HepG2 (cell line): ENCODE results near the gene BIRC7. TPM values are rescaled to one million over a fixed set of nuclear protein-coding genes. Genes with fewer than 3 reads are reported as not detected.

ENCODE experiments used
- ATAC-seq: fragments of 200-7000 bp; cut with Tn5 transposase; 3 replicates; pipeline ENCODE4 v1.9.1; 2020; ENCODE audit warnings: mild to moderate bottlenecking, moderate library complexity
- Bru-seq: library from RNA; stranded (reverse); fragments of 400-500 nt; gene quantifications from one replicate; lab custom pipeline; 2021; lab: Mats Ljungman, UMichigan
- BruChase-seq, 2 experiments: library from RNA; stranded (reverse); fragments of 400-500 nt; gene quantifications; one replicate each; lab custom pipeline; 2021; lab: Mats Ljungman, UMichigan
- BruUV-seq: library from RNA; stranded (reverse); fragments of 400-500 nt; replicated peaks from 2 replicates; lab custom pipeline; 2021; lab: Mats Ljungman, UMichigan
- CTCF ChIA-PET: fragments of 300-600 bp; formaldehyde crosslinking; extraction: SDS; loops from one replicate; lab custom pipeline; 2021; ENCODE audit warnings: low total read pairs, inconsistent platforms, low intra/inter-chr PET ratio; lab: Yijun Ruan, JAX
- POLR2A ChIA-PET: fragments of 350-600 bp; sonication (Branson Sonifier 250); formaldehyde crosslinking; loops from one replicate; lab custom pipeline; 2020; ENCODE audit warnings: antibody characterized with exemption, inconsistent platforms; lab: Yijun Ruan, JAX
- DNase-seq: peaks from one replicate; pipeline ENCODE4 v3.0.0-alpha.2; 2015; ENCODE audit warnings: low spot score
- FAIRE-seq: peaks from 3 replicates; lab custom pipeline; 2011; peaks lifted over from hg19 to GRCh38; lab: Jason Lieb, UNC
- H2AFZ ChIP-seq: one replicate; pipeline ENCODE4 v1.6.1; 2011; ENCODE audit warnings: low read length, inconsistent platforms
- H3K27ac ChIP-seq: fragments of 300-600 bp; 3 replicates; pipeline ENCODE4 v1.8.0; 2011; ENCODE audit warnings: mixed run types, mild to moderate bottlenecking, mixed read lengths, low read length, inconsistent platforms; ENCODE audit not compliant: insufficient read depth; ENCODE audit errors: extremely low read length
- H3K27me3 ChIP-seq, 2 experiments: fragments of 200-600 bp in 1 of 2; 2 replicates in 1 of 2; 3 replicates in 1 of 2; pipeline versions ENCODE4 v1.6.0 to v1.8.0; 2011; ENCODE audit warnings: low read length in 2 of 2, mild to moderate bottlenecking in 2 of 2, moderate library complexity in 2 of 2, inconsistent platforms in 1 of 2; ENCODE audit not compliant: insufficient read depth in 2 of 2, control insufficient read depth in 1 of 2
- H3K36me3 ChIP-seq, 2 experiments: fragments of 200-600 bp in 1 of 2; replicated peaks in 1 of 2; 2 replicates in 1 of 2; 3 replicates in 1 of 2; pipeline versions ENCODE4 v1.5.1 to v1.8.0; 2011; ENCODE audit warnings: low read length in 2 of 2, inconsistent platforms in 1 of 2; ENCODE audit not compliant: insufficient read depth in 2 of 2, control insufficient read depth in 1 of 2
- H3K4me1 ChIP-seq: 2 replicates; pipeline ENCODE4 v1.5.1; 2012; ENCODE audit warnings: low read length, inconsistent platforms; ENCODE audit not compliant: insufficient read depth
- H3K4me2 ChIP-seq: 2 replicates; pipeline ENCODE4 v1.6.0; 2011; ENCODE audit warnings: low read depth, low read length, inconsistent platforms
- H3K4me3 ChIP-seq, 3 experiments: fragments of 200-600 bp in 1 of 3; sonication (generic), shearing (Covaris generic) in 1 of 3; replicated peaks in 1 of 3; 2 replicates each; pipeline ENCODE4 v1.5.1; 2011 to 2016; ENCODE audit warnings: low read length in 3 of 3, inconsistent platforms in 2 of 3, low read depth in 2 of 3, mild to moderate bottlenecking in 2 of 3, control low read depth in 1 of 3, mixed read lengths in 1 of 3; ENCODE audit not compliant: insufficient read depth in 1 of 3
- H3K79me2 ChIP-seq: one replicate; pipeline ENCODE4 v1.6.1; 2011; ENCODE audit warnings: low read length, inconsistent platforms; ENCODE audit not compliant: insufficient read depth
- H3K9ac ChIP-seq: 2 replicates; pipeline ENCODE4 v1.6.0; 2011; ENCODE audit warnings: mild to moderate bottlenecking, low read depth, low read length, inconsistent platforms; ENCODE audit not compliant: insufficient read depth
- H3K9me3 ChIP-seq: 2 replicates; pipeline ENCODE4 v1.5.1; 2012; ENCODE audit warnings: mild to moderate bottlenecking, low read length
- H4K20me1 ChIP-seq: 2 replicates; pipeline ENCODE4 v1.6.0; 2011; ENCODE audit warnings: inconsistent platforms, mild to moderate bottlenecking, low read length, moderate library complexity; ENCODE audit not compliant: insufficient read depth
- DDIT3 ChIP-seq: sonication (generic); formaldehyde crosslinking; IDR thresholded peaks from 2 replicates; pipeline ENCODE4 v1.4.0; 2020; ENCODE audit warnings: mild to moderate bottlenecking, missing genetic modification reagents
- DZIP1 ChIP-seq: sonication (generic); formaldehyde crosslinking; IDR thresholded peaks from 2 replicates; pipeline ENCODE4 v1.5.0; 2020; ENCODE audit warnings: mild to moderate bottlenecking, missing genetic modification reagents
- E2F1 ChIP-seq: sonication (generic); formaldehyde crosslinking; IDR thresholded peaks from 2 replicates; pipeline ENCODE4 v1.5.0; 2020; ENCODE audit warnings: missing genetic modification reagents
- ELF3 ChIP-seq: IDR thresholded peaks from 2 replicates; pipeline ENCODE4 v1.6.1; 2016; ENCODE audit warnings: missing genetic modification reagents, missing compliant biosample characterization
- HHEX ChIP-seq: IDR thresholded peaks from 2 replicates; pipeline ENCODE4 v1.6.1; 2016; ENCODE audit warnings: control low read depth
- MXD3 ChIP-seq: IDR thresholded peaks from 2 replicates; pipeline ENCODE4 v1.6.1; 2016; ENCODE audit warnings: mild to moderate bottlenecking, missing biosample characterization, missing genetic modification reagents
- NR0B2 ChIP-seq: sonication (generic); formaldehyde crosslinking; IDR thresholded peaks from 2 replicates; pipeline ENCODE4 v1.4.0; 2020; ENCODE audit warnings: mild to moderate bottlenecking, missing genetic modification reagents
- PITX1 ChIP-seq: sonication (generic); formaldehyde crosslinking; IDR thresholded peaks from 2 replicates; pipeline ENCODE4 v1.5.1; 2020; ENCODE audit warnings: mild to moderate bottlenecking, missing genetic modification reagents
- SP5 ChIP-seq: IDR thresholded peaks from 2 replicates; pipeline ENCODE4 v1.6.1; 2016; ENCODE audit warnings: low read depth, borderline replicate concordance
- SRSF1 ChIP-seq: fragments of 200-400 bp; formaldehyde crosslinking; optimal IDR thresholded peaks from 2 replicates; pipeline ENCODE3; 2017; ENCODE audit warnings: mild to moderate bottlenecking, low read depth, low read length, moderate library complexity
- U2AF1 ChIP-seq: fragments of 200-400 bp; formaldehyde crosslinking; optimal IDR thresholded peaks from 2 replicates; pipeline ENCODE3; 2017; ENCODE audit warnings: mild to moderate bottlenecking, low read depth, low read length
- ZNF232 ChIP-seq: sonication (generic); formaldehyde crosslinking; IDR thresholded peaks from 2 replicates; pipeline ENCODE4 v1.4.0; 2020; ENCODE audit warnings: missing genetic modification reagents, borderline replicate concordance
- ZNF761 ChIP-seq: sonication (generic); formaldehyde crosslinking; conservative IDR thresholded peaks from 2 replicates; pipeline ENCODE4 v1.4.0; 2020; ENCODE audit warnings: mild to moderate bottlenecking, missing genetic modification reagents
- WGBS: methylation state at CpG from one replicate; pipeline ENCODE4 v1.1.6; 2017; ENCODE audit warnings: low lambda C conversion rate; 5-methylcytosine and 5-hydroxymethylcytosine counted together
- in situ Hi-C: cut with HindIII; loops from 2 replicates; pipeline ENCODE4 v1.10.0; 2017; ENCODE audit warnings: low pct_unique_long_range_greater_than_20kb; ENCODE audit not compliant: extremely low pct_ligation_motif_present
- intact Hi-C: fragments of 100-400 bp; cut with micrococcal nuclease; formaldehyde crosslinking; loops from one replicate; pipeline ENCODE4 v1.10.0; 2022; ENCODE audit not compliant: unreplicated experiment
- long read RNA-seq, 2 experiments: library from RNA in 1 of 2; library from polyadenylated mRNA in 1 of 2; stranded (forward) in 1 of 2; unstranded in 1 of 2; transcript quantifications; one replicate each; pipeline ENCODE4 v2.0.0, GENCODE V29; 2019 to 2022
- polyA minus RNA-seq, 3 experiments: library from RNA; depleted of rRNA, polyadenylated mRNA; stranded (reverse); fragments of >200 nt; gene quantifications; 2 replicates each; pipeline ENCODE4 v1.2.3, GENCODE V29; 2011; ENCODE audit warnings: low replicate concordance in 1 of 3
- polyA plus RNA-seq, 8 experiments: library from polyadenylated mRNA; depleted of rRNA in 3 of 8; stranded (reverse) in 7 of 8; unstranded in 1 of 8; fragments of >200 nt; fragmentation: Illumina TruSeq in 4 of 8; extraction: Trizol in 4 of 8; gene quantifications; 2 replicates each; pipeline versions ENCODE4 v1.2.1 to v1.2.3, GENCODE V29; 2011 to 2016; ENCODE audit warnings: low read depth in 4 of 8, missing spikeins in 1 of 8, mixed read lengths in 1 of 8; ENCODE audit not compliant: insufficient read depth in 1 of 8
- total RNA-seq, 5 experiments: library from RNA; depleted of rRNA; stranded (reverse); fragments of >200 nt; fragmentation: Illumina TruSeq; extraction: Trizol; gene quantifications; 2 replicates each; pipeline ENCODE4 v1.2.3, GENCODE V29; 2016; ENCODE audit warnings: low read depth in 1 of 5

BIRC7 gene
- total RNA-seq (2016; rRNA removed; fragmentation: Illumina TruSeq; extraction: Trizol) (0.20 and 0.27 TPM in 2 replicates), polyA plus RNA-seq (2011; rRNA removed) (5.1 and 8.6 TPM in 2 replicates), polyA minus RNA-seq (2011; rRNA and poly(A)+ RNA removed; ENCODE audit: low replicate concordance) (0.37 and 4.3 TPM in 2 replicates), Bru-seq, nascent RNA (percentile 34 among the genes with signal in this experiment), BruChase-seq, experiment 1, labeled RNA remaining after a 6-hour chase (percentile 36 among the genes with signal in this experiment), BruChase-seq, experiment 2, labeled RNA remaining after a 2-hour chase (percentile 20 among the genes with signal in this experiment)
- not detected in 2 replicates for total RNA-seq (2016; cell fraction: cytosol; rRNA removed; fragmentation: Illumina TruSeq; extraction: Trizol; ENCODE audit: low read depth)
- total RNA-seq (2016; cell fraction: insoluble cytoplasmic fraction; rRNA removed; fragmentation: Illumina TruSeq; extraction: Trizol): 0.33 and 0.45 TPM in 2 replicates
- total RNA-seq (2016; cell fraction: membrane; rRNA removed; fragmentation: Illumina TruSeq; extraction: Trizol): 0.12 and 0.17 TPM in 2 replicates
- total RNA-seq (2016; cell fraction: nucleus; rRNA removed; fragmentation: Illumina TruSeq; extraction: Trizol): 0.28 and 0.53 TPM in 2 replicates
- 4.3 and 7.9 TPM in 2 replicates for polyA plus RNA-seq (2011; cell fraction: cytosol; rRNA removed)
- 81.1 and 86.7 TPM in 2 replicates for polyA plus RNA-seq (2011; cell fraction: nucleus; rRNA removed)
- 2.6 and 6.6 TPM in 2 replicates for polyA plus RNA-seq (2012)
- polyA plus RNA-seq (2016; cell fraction: cytosol; fragmentation: Illumina TruSeq; extraction: Trizol; ENCODE audit: low read depth): 0.14 TPM in 1 of 2 replicates, not detected in the other
- 0.37 TPM in 1 of 2 replicates, not detected in the other for polyA plus RNA-seq (2016; cell fraction: insoluble cytoplasmic fraction; fragmentation: Illumina TruSeq; extraction: Trizol; ENCODE audit: low read depth)
- polyA plus RNA-seq (2016; cell fraction: membrane; fragmentation: Illumina TruSeq; extraction: Trizol; ENCODE audit: low read depth): 0.29 TPM in 1 of 2 replicates, not detected in the other
- polyA plus RNA-seq (2016; cell fraction: nucleus; fragmentation: Illumina TruSeq; extraction: Trizol; ENCODE audit: insufficient read depth, low read depth): 0.62 and 0.85 TPM in 2 replicates
- 2.0 and 2.2 TPM in 2 replicates for polyA minus RNA-seq (2011; cell fraction: cytosol; rRNA and poly(A)+ RNA removed)
- polyA minus RNA-seq (2011; cell fraction: nucleus; rRNA and poly(A)+ RNA removed): 6.4 and 9.9 TPM in 2 replicates
- long read RNA-seq, experiment 1, partial matches to known transcripts: 0 of 5 reads
- long read RNA-seq, experiment 1, other reads (novel, unspliced or antisense): 0 of 5 reads
- long read RNA-seq, experiment 2, partial matches to known transcripts: 1 of 7 reads
- long read RNA-seq, experiment 2, other reads (novel, unspliced or antisense): 2 of 7 reads

GRCh38 chr20:63235399-63235983 is at the start of gene BIRC7:
Gene BIRC7 (plus strand): TSS chr20:63235905. CDS start chr20:63236097, 192 bp downstream.
- H3K9me3 ChIP-seq: no peaks in the 10 kb centered on the region
- DNase-seq (no peak), FAIRE-seq (no peak), ATAC-seq (peak; percentile 10)
- H3K9ac ChIP-seq: no peak within 1 kb of the TSS
- no peaks in the 10 kb centered on the region for H4K20me1 ChIP-seq
- peak within 1 kb of the TSS; percentile 65 for H3K4me2 ChIP-seq
- no peak within 1 kb of the TSS for H3K27ac ChIP-seq
- no peak within 1 kb of the TSS for H2AFZ ChIP-seq
- intact Hi-C loops (no loop called here), in situ Hi-C loops (no loop called here)
- peak within 1 kb of the TSS in 2 of 3 experiments; percentile 48 to 58; a peak in 3 of 6 replicates for H3K4me3 ChIP-seq
- peaks cover 16 to 69% of the 10 kb centered on the region in 2 experiments for H3K27me3 ChIP-seq
- H3K36me3 ChIP-seq: no peaks in the 10 kb centered on the region
- no peaks in the 10 kb centered on the region for H3K79me2 ChIP-seq
- ChIA-PET POLR2A (interaction anchor here (1.2 to 2.0 kb wide), 2 partner anchors 12 to 19 kb away, joined by 4 to 6 read pairs; no protein-coding TSS in a partner anchor), CTCF (interaction anchor here (1.1 kb wide), 1 partner anchor 12 kb away, joined by 4 read pairs; no protein-coding TSS in a partner anchor)
- WGBS: 5% methylated on average over 15 of the region's 17 CpGs
- peaks cover 51% of the 10 kb centered on the region for H3K4me1 ChIP-seq
- no TSS peak for BruUV-seq
- no peak for TF ChIP-seq SRSF1
- no peak for TF ChIP-seq U2AF1
- no peak for TF ChIP-seq E2F1
- 0 out of 2 replicates have a peak, but pooled peaks have one; percentile 31 for TF ChIP-seq ZNF232 (CRISPR knock-in tag)
- TF ChIP-seq HHEX (CRISPR knock-in tag): no peak
- TF ChIP-seq MXD3 (CRISPR knock-in tag): no peak
- TF ChIP-seq DDIT3 (CRISPR knock-in tag): no peak
- no peak; the same call in 1 of the 2 replicates for TF ChIP-seq NR0B2
- 0 out of 2 replicates have a peak, but pooled peaks have one; percentile 25 for TF ChIP-seq DZIP1
- no peak for TF ChIP-seq ZNF761 (CRISPR knock-in tag)
- TF ChIP-seq ELF3 (CRISPR knock-in tag): no peak
- TF ChIP-seq SP5: 0 out of 2 replicates have a peak, but pooled peaks have one; percentile 25
- 0 out of 2 replicates have a peak, but pooled peaks have one; percentile 6 for TF ChIP-seq PITX1 (CRISPR knock-in tag)
